ENCODE results near the gene TENM3.

DNA sequence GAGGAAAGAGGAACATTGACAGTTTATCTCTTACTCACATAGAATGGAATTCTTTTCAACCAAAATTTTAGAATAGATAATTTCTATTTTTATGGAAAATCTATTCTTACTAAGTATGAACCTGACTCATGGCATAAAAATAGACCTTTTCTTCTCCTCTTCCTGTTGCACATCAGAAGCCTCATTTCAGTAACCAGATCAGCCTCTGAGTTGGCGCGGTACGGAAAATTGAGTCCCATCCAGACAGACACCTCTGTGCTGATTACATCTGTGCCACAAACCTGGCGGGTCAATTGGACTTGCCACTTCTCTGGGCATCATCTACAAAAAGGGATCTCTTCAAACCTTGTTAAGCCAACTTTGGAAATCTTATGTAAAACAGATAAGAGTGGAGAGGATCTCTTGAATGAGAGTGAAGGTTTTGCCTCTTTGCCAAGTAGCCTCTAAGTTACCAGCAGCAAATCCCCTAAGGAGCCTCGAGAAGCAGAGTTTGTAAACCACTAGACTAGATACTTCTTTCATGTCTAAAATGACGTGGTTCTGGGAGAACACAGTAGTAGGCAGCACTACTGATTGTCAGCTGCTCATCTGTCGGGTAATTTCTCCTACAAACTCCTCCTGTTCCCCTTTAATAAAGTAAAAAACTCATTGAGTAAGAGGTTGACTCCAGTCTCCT is 37.4 kb downstream of the TENM3 start:
- TF ChIP-seq, protein P1, sequence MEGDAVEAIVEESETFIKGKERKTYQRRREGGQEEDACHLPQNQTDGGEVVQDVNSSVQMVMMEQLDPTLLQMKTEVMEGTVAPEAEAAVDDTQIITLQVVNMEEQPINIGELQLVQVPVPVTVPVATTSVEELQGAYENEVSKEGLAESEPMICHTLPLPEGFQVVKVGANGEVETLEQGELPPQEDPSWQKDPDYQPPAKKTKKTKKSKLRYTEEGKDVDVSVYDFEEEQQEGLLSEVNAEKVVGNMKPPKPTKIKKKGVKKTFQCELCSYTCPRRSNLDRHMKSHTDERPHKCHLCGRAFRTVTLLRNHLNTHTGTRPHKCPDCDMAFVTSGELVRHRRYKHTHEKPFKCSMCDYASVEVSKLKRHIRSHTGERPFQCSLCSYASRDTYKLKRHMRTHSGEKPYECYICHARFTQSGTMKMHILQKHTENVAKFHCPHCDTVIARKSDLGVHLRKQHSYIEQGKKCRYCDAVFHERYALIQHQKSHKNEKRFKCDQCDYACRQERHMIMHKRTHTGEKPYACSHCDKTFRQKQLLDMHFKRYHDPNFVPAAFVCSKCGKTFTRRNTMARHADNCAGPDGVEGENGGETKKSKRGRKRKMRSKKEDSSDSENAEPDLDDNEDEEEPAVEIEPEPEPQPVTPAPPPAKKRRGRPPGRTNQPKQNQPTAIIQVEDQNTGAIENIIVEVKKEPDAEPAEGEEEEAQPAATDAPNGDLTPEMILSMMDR (IDR thresholded peaks at IDR 0.05): no peak
- no peak for TF ChIP-seq POLR2A (IDR thresholded peaks at IDR 0.05)

All from vagina (tissue), 2 donors.